ENCODE measurements around the gene GANAB.

DNA sequence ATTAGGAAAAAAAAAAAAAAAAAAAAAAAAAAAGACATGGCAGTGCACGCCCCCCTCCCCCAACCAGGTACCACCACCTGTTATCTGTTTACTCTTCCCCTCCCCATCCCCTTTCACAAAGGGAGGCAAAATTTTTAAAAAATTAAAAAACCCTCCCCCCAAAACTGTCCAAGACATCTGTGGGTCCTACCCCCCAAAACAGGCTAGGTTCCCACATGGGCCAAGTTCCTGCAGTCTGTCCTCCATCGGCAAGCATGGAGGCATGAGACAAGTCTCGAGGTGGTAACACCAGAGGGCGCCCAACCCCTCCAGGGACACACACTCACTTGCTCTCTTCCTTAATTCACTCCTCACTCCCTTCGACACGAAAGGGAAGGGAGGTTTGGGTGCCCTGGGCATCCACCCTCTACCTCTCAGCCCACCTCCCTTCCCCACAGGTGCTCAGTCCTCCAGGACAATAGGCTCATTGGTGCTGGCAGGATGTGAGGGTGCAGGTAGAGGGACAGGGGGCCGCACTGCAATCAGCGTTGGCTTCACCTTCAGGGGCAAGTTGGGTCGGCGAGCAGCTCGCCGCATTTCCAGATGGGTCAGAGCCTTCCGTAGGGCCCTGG is 52.9 kb downstream of the GANAB start:
- TF ChIP-seq EZH2 (IDR thresholded peaks at IDR 0.05; ENCODE audit: insufficient read depth, low read length), result no peak
- TF ChIP-seq, protein P1, sequence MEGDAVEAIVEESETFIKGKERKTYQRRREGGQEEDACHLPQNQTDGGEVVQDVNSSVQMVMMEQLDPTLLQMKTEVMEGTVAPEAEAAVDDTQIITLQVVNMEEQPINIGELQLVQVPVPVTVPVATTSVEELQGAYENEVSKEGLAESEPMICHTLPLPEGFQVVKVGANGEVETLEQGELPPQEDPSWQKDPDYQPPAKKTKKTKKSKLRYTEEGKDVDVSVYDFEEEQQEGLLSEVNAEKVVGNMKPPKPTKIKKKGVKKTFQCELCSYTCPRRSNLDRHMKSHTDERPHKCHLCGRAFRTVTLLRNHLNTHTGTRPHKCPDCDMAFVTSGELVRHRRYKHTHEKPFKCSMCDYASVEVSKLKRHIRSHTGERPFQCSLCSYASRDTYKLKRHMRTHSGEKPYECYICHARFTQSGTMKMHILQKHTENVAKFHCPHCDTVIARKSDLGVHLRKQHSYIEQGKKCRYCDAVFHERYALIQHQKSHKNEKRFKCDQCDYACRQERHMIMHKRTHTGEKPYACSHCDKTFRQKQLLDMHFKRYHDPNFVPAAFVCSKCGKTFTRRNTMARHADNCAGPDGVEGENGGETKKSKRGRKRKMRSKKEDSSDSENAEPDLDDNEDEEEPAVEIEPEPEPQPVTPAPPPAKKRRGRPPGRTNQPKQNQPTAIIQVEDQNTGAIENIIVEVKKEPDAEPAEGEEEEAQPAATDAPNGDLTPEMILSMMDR (IDR thresholded peaks at IDR 0.05; ENCODE audit: insufficient read depth, low read depth, low read length), result peak; percentile 51
